ENCODE data around the gene TMEM17.

TMEM17 gene

GRCh38 chr2:62482558-62483352 is 23.2 kb downstream of the TMEM17 start:
- H3K27ac ChIP-seq (replicated peaks), result no peak overlapping the region
- no peak for DNase-seq (ENCODE audit: low read depth in 1 of 2, low spot score in 1 of 2)
- H3K4me3 ChIP-seq (replicated peaks; ENCODE audit: insufficient read depth, low read length), result no peak overlapping the region
- no peaks in the 10 kb centered on the region for H3K27me3 ChIP-seq (ENCODE audit: insufficient read depth, poor library complexity, severe bottlenecking)
- no peak for TF ChIP-seq POLR2AphosphoS5 (IDR thresholded peaks at IDR 0.05; ENCODE audit: low read depth)
- TF ChIP-seq GABPA (IDR thresholded peaks at IDR 0.05; ENCODE audit: low read depth), result no peak
- TF ChIP-seq REST (IDR thresholded peaks at IDR 0.05; ENCODE audit: insufficient replicate concordance, low read depth), result no peak
- TF ChIP-seq CTCF (IDR thresholded peaks at IDR 0.05; ENCODE audit: insufficient read depth, low read length), result no peak

- DNase-seq (ENCODE audit: low read depth in 1 of 2, low spot score in 1 of 2), result no peak
- TF ChIP-seq POLR2AphosphoS5 (IDR thresholded peaks at IDR 0.05; ENCODE audit: low read depth) (no peak), SPI1 (IDR thresholded peaks at IDR 0.05; ENCODE audit: borderline replicate concordance, low read depth) (no peak), GABPA (IDR thresholded peaks at IDR 0.05; ENCODE audit: low read depth) (no peak), REST (IDR thresholded peaks at IDR 0.05; ENCODE audit: insufficient replicate concordance, low read depth) (no peak)
- H3K4me3 ChIP-seq (replicated peaks; ENCODE audit: insufficient read depth, low read length), result no peak overlapping the region
- H3K27me3 ChIP-seq (ENCODE audit: insufficient read depth, poor library complexity, severe bottlenecking), result no peaks in the 10 kb centered on the region
- H3K27ac ChIP-seq (replicated peaks), result no peak overlapping the region
Measured at GRCh38 chr2:62479917-62480316, 26.1 kb downstream of the TMEM17 start.

GRCh38 chr2:62478093-62478580 is 27.9 kb downstream of the TMEM17 start:
- Histone ChIP-seq H3K27me3 (ENCODE audit: insufficient read depth, poor library complexity, severe bottlenecking) (no peaks in the 10 kb centered on the region), H3K4me3 (replicated peaks; ENCODE audit: insufficient read depth, low read length) (no peak overlapping the region), H3K27ac (replicated peaks) (peak overlapping the region; percentile 10)
- TF ChIP-seq POLR2AphosphoS5 (IDR thresholded peaks at IDR 0.05; ENCODE audit: low read depth), result peak; percentile 59
- peak; percentile 65; the same call in 1 of the 2 replicates for TF ChIP-seq SPI1 (IDR thresholded peaks at IDR 0.05; ENCODE audit: borderline replicate concordance, low read depth)
- TF ChIP-seq CTCF (IDR thresholded peaks at IDR 0.05; ENCODE audit: insufficient read depth, low read length), result no peak
- TF ChIP-seq GABPA (IDR thresholded peaks at IDR 0.05; ENCODE audit: low read depth), result peak; percentile 45
- TF ChIP-seq REST (IDR thresholded peaks at IDR 0.05; ENCODE audit: insufficient replicate concordance, low read depth), result no peak
- peak; percentile 27 to 73 for DNase-seq (ENCODE audit: low read depth in 1 of 2, low spot score in 1 of 2)

Data from HL-60 (cell line).